ENCODE data around the gene NGB. TPM values are rescaled to one million over a fixed set of nuclear protein-coding genes. Genes with fewer than 3 reads are reported as not detected.

The NGB gene
- total RNA-seq, 1 donor from 2014 or later = not detected

- Mint-ChIP-seq H3K27me3 (ENCODE audit: low read depth) (peaks cover 44% of the 10 kb centered on the region), H3K4me1 (peaks cover 2% of the 10 kb centered on the region), H3K27ac (no peak overlapping the region), H3K9me3 (no peaks in the 10 kb centered on the region), H3K4me3 (no peak overlapping the region), H3K36me3 (no peaks in the 10 kb centered on the region)
- TF ChIP-seq, protein P1, sequence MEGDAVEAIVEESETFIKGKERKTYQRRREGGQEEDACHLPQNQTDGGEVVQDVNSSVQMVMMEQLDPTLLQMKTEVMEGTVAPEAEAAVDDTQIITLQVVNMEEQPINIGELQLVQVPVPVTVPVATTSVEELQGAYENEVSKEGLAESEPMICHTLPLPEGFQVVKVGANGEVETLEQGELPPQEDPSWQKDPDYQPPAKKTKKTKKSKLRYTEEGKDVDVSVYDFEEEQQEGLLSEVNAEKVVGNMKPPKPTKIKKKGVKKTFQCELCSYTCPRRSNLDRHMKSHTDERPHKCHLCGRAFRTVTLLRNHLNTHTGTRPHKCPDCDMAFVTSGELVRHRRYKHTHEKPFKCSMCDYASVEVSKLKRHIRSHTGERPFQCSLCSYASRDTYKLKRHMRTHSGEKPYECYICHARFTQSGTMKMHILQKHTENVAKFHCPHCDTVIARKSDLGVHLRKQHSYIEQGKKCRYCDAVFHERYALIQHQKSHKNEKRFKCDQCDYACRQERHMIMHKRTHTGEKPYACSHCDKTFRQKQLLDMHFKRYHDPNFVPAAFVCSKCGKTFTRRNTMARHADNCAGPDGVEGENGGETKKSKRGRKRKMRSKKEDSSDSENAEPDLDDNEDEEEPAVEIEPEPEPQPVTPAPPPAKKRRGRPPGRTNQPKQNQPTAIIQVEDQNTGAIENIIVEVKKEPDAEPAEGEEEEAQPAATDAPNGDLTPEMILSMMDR (IDR thresholded peaks at IDR 0.05; ENCODE audit: unreplicated experiment) = no peak
- DNase-seq (ENCODE audit: low spot score in 2 of 2, unreplicated experiment in 2 of 2) = no peak
These were observed 10.4 kb downstream of the NGB start for GRCh38 chr14:77260631-77261030.

GRCh38 chr14:77260199-77260598 is 10.8 kb downstream of the NGB start:
- H3K4me3 Mint-ChIP-seq = no peak overlapping the region
- no peak overlapping the region for H3K27ac Mint-ChIP-seq
- TF ChIP-seq, protein P1 (IDR thresholded peaks at IDR 0.05; ENCODE audit: unreplicated experiment) = no peak
- peaks cover 2% of the 10 kb centered on the region for H3K4me1 Mint-ChIP-seq
- no peaks in the 10 kb centered on the region for H3K36me3 Mint-ChIP-seq
- H3K9me3 Mint-ChIP-seq = no peaks in the 10 kb centered on the region
- no peak for DNase-seq (ENCODE audit: low spot score in 2 of 2, unreplicated experiment in 2 of 2)
- H3K27me3 Mint-ChIP-seq (ENCODE audit: low read depth) = peaks cover 39% of the 10 kb centered on the region

DNA sequence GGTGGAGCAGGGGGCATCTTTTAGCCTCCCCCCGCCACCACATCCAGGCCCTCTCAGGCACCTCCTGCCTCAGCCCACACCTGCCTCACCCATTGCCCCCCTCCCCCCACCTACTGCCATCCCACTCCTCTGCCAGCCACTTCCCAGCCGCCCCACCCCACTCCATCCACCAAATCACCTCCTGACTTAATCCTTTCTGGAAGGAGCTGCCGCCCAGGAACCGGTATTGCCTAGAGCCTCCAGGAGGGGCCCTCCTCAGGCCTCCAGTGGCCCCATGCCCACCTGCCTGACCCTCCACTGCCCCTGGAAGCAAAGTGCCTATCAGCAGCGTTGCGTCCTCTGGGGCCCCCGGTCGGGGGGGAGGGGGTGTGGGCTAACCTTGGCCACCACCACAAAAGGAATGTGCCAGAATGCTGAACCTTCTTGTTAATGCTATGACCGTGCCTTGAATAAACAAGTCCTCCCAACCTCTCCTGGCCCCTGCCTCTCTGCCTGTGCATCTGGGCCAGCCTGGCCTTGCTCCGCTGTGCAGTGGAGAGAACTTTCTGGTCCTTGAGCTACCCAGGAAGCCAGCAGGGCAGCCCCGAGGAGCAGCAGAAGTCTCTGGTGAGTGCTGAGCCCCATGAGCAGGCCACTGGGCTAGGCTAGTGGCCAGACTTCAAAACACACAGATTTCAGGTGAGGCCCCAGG is 11.8 kb downstream of the NGB start:
- Mint-ChIP-seq H3K4me3 (no peak overlapping the region), H3K9me3 (no peaks in the 10 kb centered on the region), H3K4me1 (peaks cover 2% of the 10 kb centered on the region), H3K27me3 (ENCODE audit: low read depth) (peaks cover 34% of the 10 kb centered on the region), H3K36me3 (no peaks in the 10 kb centered on the region), H3K27ac (no peak overlapping the region)
- TF ChIP-seq, protein P1 (IDR thresholded peaks at IDR 0.05; ENCODE audit: unreplicated experiment) = no peak
- no peak for DNase-seq (ENCODE audit: low spot score in 2 of 2, unreplicated experiment in 2 of 2)

GRCh38 chr14:77258566-77258965 is 12.4 kb downstream of the NGB start:
- Mint-ChIP-seq H3K4me1 (peaks cover 2% of the 10 kb centered on the region), H3K4me3 (no peak overlapping the region), H3K36me3 (no peaks in the 10 kb centered on the region), H3K27me3 (ENCODE audit: low read depth) (peaks cover 34% of the 10 kb centered on the region), H3K27ac (no peak overlapping the region), H3K9me3 (no peaks in the 10 kb centered on the region)
- DNase-seq (ENCODE audit: low spot score in 2 of 2, unreplicated experiment in 2 of 2) = no peak
- TF ChIP-seq, protein P1 (IDR thresholded peaks at IDR 0.05; ENCODE audit: unreplicated experiment) = no peak

DNA sequence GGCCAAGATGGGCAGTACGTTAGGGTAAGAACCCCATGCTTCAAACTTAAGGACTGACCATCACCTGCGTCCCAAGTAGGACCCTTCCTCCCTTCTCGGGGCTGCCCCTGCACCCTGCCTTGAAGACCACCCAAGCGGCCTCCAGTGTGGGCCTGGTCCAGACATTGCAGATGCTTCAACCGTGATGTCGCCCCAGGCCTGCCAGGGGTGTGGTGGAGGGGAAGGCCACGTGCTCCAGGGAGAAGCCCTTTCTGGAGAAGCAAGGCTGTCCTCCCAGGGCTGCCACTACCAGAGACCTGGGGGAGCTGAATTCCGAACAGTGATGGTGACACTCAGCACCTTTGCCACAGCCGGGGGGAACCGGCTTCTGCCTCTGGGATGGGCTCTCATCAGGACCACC is 13.3 kb downstream of the NGB start:
- peaks cover 29% of the 10 kb centered on the region for H3K27me3 Mint-ChIP-seq (ENCODE audit: low read depth)
- no peak overlapping the region for H3K27ac Mint-ChIP-seq
- H3K9me3 Mint-ChIP-seq = no peaks in the 10 kb centered on the region
- H3K36me3 Mint-ChIP-seq = no peaks in the 10 kb centered on the region
- DNase-seq (ENCODE audit: low spot score in 2 of 2, unreplicated experiment in 2 of 2) = no peak
- H3K4me1 Mint-ChIP-seq = peaks cover 2% of the 10 kb centered on the region
- H3K4me3 Mint-ChIP-seq = no peak overlapping the region
- TF ChIP-seq, protein P1 (IDR thresholded peaks at IDR 0.05; ENCODE audit: unreplicated experiment) = no peak
